ENCODE data around the gene GCLC.

GCLC gene

DNA sequence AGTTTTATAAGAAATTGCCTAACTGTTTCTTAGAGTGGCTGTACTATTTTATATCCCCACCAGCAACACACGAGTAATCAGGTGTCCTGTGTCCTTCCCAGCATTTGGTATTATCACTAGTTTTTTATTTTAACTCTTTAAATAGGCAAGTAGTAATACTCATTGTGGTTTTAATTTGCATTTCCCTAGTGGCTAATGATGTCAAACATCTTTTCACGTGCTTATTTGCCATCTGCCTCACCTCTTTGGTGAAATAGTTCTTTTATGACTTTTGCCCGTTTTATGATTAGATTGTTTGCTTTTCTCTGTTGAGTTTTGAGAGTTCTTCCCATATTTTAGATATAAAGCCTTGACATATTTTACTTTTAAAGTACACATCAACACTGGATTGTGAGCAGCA is 57.8 kb downstream of the GCLC start:
- no peak for ATAC-seq (ENCODE audit: low read depth)

DNA sequence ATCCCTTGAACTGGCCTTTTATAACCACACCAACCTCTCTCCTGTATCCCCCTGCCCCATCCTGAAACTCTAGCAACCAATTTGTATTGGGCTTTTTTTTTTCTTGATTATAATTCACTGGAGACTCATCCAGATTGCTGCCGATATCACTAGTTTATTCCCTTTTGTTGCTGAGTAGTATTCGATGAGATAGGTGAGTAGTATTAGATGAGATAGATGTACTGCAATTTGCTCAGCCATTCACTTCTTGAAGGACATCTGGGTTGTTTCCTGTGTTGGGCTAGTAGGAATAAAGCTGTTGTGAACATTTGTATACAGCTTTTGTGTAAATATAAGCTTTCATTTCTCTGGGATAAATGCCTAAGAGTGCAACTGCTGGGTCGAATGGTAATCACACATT is 58.2 kb downstream of the GCLC start:
- H3K36me3 ChIP-seq (ENCODE audit: low read depth) = no peaks in the 10 kb centered on the region
- no peaks in the 10 kb centered on the region for H3K9me3 ChIP-seq (ENCODE audit: severe bottlenecking)
- no peaks in the 10 kb centered on the region for H3K4me1 ChIP-seq (ENCODE audit: insufficient read depth, poor library complexity, severe bottlenecking)
- TF ChIP-seq, protein P1, sequence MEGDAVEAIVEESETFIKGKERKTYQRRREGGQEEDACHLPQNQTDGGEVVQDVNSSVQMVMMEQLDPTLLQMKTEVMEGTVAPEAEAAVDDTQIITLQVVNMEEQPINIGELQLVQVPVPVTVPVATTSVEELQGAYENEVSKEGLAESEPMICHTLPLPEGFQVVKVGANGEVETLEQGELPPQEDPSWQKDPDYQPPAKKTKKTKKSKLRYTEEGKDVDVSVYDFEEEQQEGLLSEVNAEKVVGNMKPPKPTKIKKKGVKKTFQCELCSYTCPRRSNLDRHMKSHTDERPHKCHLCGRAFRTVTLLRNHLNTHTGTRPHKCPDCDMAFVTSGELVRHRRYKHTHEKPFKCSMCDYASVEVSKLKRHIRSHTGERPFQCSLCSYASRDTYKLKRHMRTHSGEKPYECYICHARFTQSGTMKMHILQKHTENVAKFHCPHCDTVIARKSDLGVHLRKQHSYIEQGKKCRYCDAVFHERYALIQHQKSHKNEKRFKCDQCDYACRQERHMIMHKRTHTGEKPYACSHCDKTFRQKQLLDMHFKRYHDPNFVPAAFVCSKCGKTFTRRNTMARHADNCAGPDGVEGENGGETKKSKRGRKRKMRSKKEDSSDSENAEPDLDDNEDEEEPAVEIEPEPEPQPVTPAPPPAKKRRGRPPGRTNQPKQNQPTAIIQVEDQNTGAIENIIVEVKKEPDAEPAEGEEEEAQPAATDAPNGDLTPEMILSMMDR (IDR thresholded peaks at IDR 0.05; ENCODE audit: poor library complexity, severe bottlenecking) = no peak
- no peak for DNase-seq (ENCODE audit: low spot score)
- H3K27me3 ChIP-seq (ENCODE audit: insufficient read depth, poor library complexity, severe bottlenecking) = no peaks in the 10 kb centered on the region
- H3K27ac ChIP-seq (ENCODE audit: poor library complexity, severe bottlenecking) = no peak overlapping the region
- no peak overlapping the region for H3K4me3 ChIP-seq (ENCODE audit: severe bottlenecking)
- no peak for ATAC-seq (ENCODE audit: low read depth)

More for the DNA sequence above, 57.8 kb downstream of the GCLC start:
- H3K27me3 ChIP-seq (ENCODE audit: insufficient read depth, poor library complexity, severe bottlenecking) = no peaks in the 10 kb centered on the region
- no peak for DNase-seq (ENCODE audit: low spot score)
- no peak overlapping the region for H3K27ac ChIP-seq (ENCODE audit: poor library complexity, severe bottlenecking)
- TF ChIP-seq, protein P1 (IDR thresholded peaks at IDR 0.05; ENCODE audit: poor library complexity, severe bottlenecking) = no peak
- H3K9me3 ChIP-seq (ENCODE audit: severe bottlenecking) = no peaks in the 10 kb centered on the region
- H3K4me1 ChIP-seq (ENCODE audit: insufficient read depth, poor library complexity, severe bottlenecking) = no peaks in the 10 kb centered on the region
- H3K36me3 ChIP-seq (ENCODE audit: low read depth) = no peaks in the 10 kb centered on the region
- H3K4me3 ChIP-seq (ENCODE audit: severe bottlenecking) = no peak overlapping the region

DNA sequence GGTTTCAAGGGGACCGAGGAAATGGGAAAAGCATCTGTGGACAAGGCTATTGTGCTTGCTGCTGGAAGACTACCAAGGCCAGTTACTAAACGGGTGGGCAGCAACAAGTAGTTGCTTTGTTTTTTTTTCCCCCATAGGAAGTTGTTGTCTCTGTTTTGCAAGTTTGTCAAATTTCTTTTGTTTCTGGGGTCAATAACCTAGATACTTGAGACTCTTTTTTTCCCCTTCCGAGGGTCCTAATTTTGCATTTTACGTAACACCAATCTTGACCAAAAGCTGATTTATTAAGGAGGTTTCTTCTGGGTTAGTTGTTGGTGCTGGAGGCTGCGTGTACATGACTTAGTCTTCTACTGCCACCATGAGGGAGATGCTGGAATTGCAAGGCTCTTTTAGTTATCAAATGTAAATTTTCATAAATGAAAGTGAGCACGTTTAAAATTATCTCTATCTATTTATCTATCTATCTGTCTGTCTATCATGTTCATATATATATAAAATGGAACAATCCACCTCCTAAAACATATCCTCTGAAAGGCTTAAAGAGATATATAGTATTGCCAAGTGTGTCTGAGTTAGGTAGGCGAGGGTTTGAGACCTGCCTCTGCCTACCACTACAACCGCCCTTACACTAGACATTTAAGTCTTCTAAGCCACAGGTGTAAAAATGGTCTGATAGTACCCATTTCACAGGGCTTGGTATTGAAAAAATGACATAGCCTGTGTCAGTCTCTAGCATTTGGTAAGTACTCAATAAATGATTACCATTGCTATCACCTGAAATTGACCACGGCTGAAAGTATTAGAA is 60.2 kb downstream of the GCLC start:
- H3K4me3 ChIP-seq (ENCODE audit: severe bottlenecking) = no peak overlapping the region
- DNase-seq (ENCODE audit: low spot score) (no peak), ATAC-seq (ENCODE audit: low read depth) (0 out of 3 replicates have a peak, but pooled peaks have one; percentile 35)
- no peaks in the 10 kb centered on the region for H3K27me3 ChIP-seq (ENCODE audit: insufficient read depth, poor library complexity, severe bottlenecking)
- no peaks in the 10 kb centered on the region for H3K9me3 ChIP-seq (ENCODE audit: severe bottlenecking)
- no peaks in the 10 kb centered on the region for H3K4me1 ChIP-seq (ENCODE audit: insufficient read depth, poor library complexity, severe bottlenecking)
- H3K36me3 ChIP-seq (ENCODE audit: low read depth) = no peaks in the 10 kb centered on the region
- TF ChIP-seq, protein P1 (IDR thresholded peaks at IDR 0.05; ENCODE audit: poor library complexity, severe bottlenecking) = peak; percentile 96
- H3K27ac ChIP-seq (ENCODE audit: poor library complexity, severe bottlenecking) = no peak overlapping the region

DNA sequence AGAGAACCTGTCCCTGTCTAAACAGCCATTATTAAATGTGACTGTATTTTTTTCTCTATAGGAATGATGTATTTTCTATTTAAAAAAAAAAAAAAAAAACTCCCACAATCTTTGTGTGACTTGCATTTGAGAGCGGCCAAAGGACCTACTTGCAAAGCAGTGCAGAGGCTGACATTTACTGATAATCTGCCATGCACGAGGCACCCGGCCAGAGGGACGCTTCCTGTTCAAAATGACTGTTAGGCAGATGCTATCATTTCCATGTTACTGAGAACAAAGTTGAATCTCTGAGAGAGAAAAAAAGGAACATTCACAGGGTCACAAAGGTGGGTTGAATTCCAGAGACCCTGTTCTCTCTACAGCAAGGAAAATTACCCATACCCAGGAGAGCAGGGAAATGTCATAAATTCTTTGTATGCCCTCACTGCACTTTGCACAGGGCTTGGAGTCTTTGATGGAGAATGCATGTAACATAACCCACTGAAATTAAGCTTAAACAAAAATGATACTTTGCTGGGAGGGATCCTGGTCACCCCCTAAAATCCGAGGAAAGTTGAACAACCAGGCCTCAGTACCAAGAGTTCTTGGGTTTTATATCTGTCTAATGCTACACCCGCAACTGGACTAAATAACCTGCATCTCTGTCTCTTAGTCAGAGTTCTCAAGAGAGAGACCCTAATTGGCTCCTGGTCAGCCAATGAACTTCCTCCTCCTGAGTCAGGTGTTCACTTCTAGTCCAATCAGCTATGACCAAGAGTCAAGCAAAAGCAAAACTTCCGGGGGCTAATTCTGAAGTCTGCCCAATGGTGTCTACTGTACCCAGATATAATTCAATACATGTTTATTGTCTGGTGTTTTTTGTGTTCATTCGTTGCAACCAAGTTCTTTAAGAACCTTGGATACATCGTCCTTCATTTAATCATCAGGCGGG is 61.2 kb downstream of the GCLC start:
- DNase-seq (ENCODE audit: low spot score) (no peak), ATAC-seq (ENCODE audit: low read depth) (peak; percentile 27; the same call in 1 of the 3 replicates)
- Histone ChIP-seq H3K27me3 (ENCODE audit: insufficient read depth, poor library complexity, severe bottlenecking) (no peaks in the 10 kb centered on the region), H3K4me1 (ENCODE audit: insufficient read depth, poor library complexity, severe bottlenecking) (no peaks in the 10 kb centered on the region), H3K36me3 (ENCODE audit: low read depth) (no peaks in the 10 kb centered on the region), H3K9me3 (ENCODE audit: severe bottlenecking) (no peaks in the 10 kb centered on the region), H3K4me3 (ENCODE audit: severe bottlenecking) (no peak overlapping the region), H3K27ac (ENCODE audit: poor library complexity, severe bottlenecking) (no peak overlapping the region)
- TF ChIP-seq, protein P1 (IDR thresholded peaks at IDR 0.05; ENCODE audit: poor library complexity, severe bottlenecking) = no peak

Data from RWPE2 (cell line).